Mesothelial cell of epicardium (in vitro differentiated cells): ENCODE data around the gene ASH1L. TPM values are rescaled to one million over a fixed set of nuclear protein-coding genes. Genes with fewer than 3 reads are reported as not detected.
A peak's percentile ranks its signal among the peaks of the same experiment; 100 is the strongest.

Experiments
- DNase-seq, 2 experiments: peaks; one replicate each; pipeline ENCODE4 v3.0.0; 2021; ENCODE audit warnings: low spot score in 2 of 2; ENCODE audit not compliant: unreplicated experiment in 2 of 2
- H3K27ac Mint-ChIP-seq: 2 replicates; pipeline ENCODE4 v1.8.0; 2021; ENCODE audit warnings: mixed read lengths
- H3K27me3 Mint-ChIP-seq: 2 replicates; pipeline ENCODE4 v1.8.0; 2021; ENCODE audit warnings: low read depth, mixed read lengths
- H3K36me3 Mint-ChIP-seq: 2 replicates; pipeline ENCODE4 v1.8.0; 2021; ENCODE audit warnings: mixed read lengths
- H3K4me1 Mint-ChIP-seq: 2 replicates; pipeline ENCODE4 v1.8.0; 2021; ENCODE audit warnings: mixed read lengths
- H3K4me3 Mint-ChIP-seq: 2 replicates; pipeline ENCODE4 v1.8.0; 2021; ENCODE audit warnings: mild to moderate bottlenecking, moderate library complexity, mixed read lengths
- H3K9me3 Mint-ChIP-seq: 2 replicates; pipeline ENCODE4 v1.8.0; 2021; ENCODE audit warnings: mixed read lengths
- CTCF ChIP-seq: fragments of 200-600 bp; sonication (generic); IDR thresholded peaks from one replicate; pipeline ENCODE4 v1.5.0; 2021; ENCODE audit warnings: antibody characterized with exemption; ENCODE audit not compliant: unreplicated experiment
- total RNA-seq: library from RNA; stranded (reverse); gene quantifications from 3 replicates; pipeline ENCODE4 v1.2.1, GENCODE V29; 2021

Gene ASH1L
- total RNA-seq, 1 donor from 2014 or later, result 87.7 TPM

GRCh38 chr1:155324037-155324716 is 238.4 kb downstream of the ASH1L start:
- peak; percentile 89 to 91 for DNase-seq
- no peaks in the 10 kb centered on the region for H3K27me3 Mint-ChIP-seq
- peaks cover 5% of the 10 kb centered on the region for H3K36me3 Mint-ChIP-seq
- peak overlapping the region; percentile 89 for H3K4me3 Mint-ChIP-seq
- H3K27ac Mint-ChIP-seq, result peak overlapping the region; percentile 87
- no peaks in the 10 kb centered on the region for H3K9me3 Mint-ChIP-seq
- H3K4me1 Mint-ChIP-seq, result peaks cover 38% of the 10 kb centered on the region
- no peak for TF ChIP-seq CTCF

GRCh38 chr1:155323729-155324036 is 238.9 kb downstream of the ASH1L start:
- Mint-ChIP-seq H3K36me3 (peaks cover 10% of the 10 kb centered on the region), H3K4me1 (peaks cover 41% of the 10 kb centered on the region), H3K9me3 (no peaks in the 10 kb centered on the region), H3K27ac (peak overlapping the region; percentile 87), H3K4me3 (peak overlapping the region; percentile 89), H3K27me3 (no peaks in the 10 kb centered on the region)
- no peak for TF ChIP-seq CTCF
- DNase-seq, result peak; percentile 60 to 84

GRCh38 chr1:155322953-155323728 is 239.5 kb downstream of the ASH1L start:
- Mint-ChIP-seq H3K4me1 (peaks cover 41% of the 10 kb centered on the region), H3K4me3 (peak overlapping the region; percentile 89), H3K36me3 (peaks cover 10% of the 10 kb centered on the region), H3K9me3 (no peaks in the 10 kb centered on the region), H3K27ac (peak overlapping the region; percentile 66), H3K27me3 (no peaks in the 10 kb centered on the region)
- peak; percentile 88 to 97 for DNase-seq
- TF ChIP-seq CTCF, result peak; percentile 94

- H3K27me3 Mint-ChIP-seq, result no peaks in the 10 kb centered on the region
- H3K4me3 Mint-ChIP-seq, result peak overlapping the region; percentile 89
- peaks cover 7% of the 10 kb centered on the region for H3K36me3 Mint-ChIP-seq
- TF ChIP-seq CTCF, result no peak
- H3K4me1 Mint-ChIP-seq, result peaks cover 39% of the 10 kb centered on the region
- H3K27ac Mint-ChIP-seq, result peak overlapping the region; percentile 73
- DNase-seq, result peak in 1 of 2 experiments; percentile 57
- H3K9me3 Mint-ChIP-seq, result no peaks in the 10 kb centered on the region
These were observed 240.0 kb downstream of the ASH1L start for GRCh38 chr1:155322571-155322952.

GRCh38 chr1:155321639-155322503 is 240.7 kb downstream of the ASH1L start:
- H3K4me3 Mint-ChIP-seq, result peak overlapping the region; percentile 89
- no peaks in the 10 kb centered on the region for H3K27me3 Mint-ChIP-seq
- peaks cover 36% of the 10 kb centered on the region for H3K4me1 Mint-ChIP-seq
- H3K36me3 Mint-ChIP-seq, result peaks cover 7% of the 10 kb centered on the region
- DNase-seq, result no peak
- H3K27ac Mint-ChIP-seq, result peak overlapping the region; percentile 73
- TF ChIP-seq CTCF, result no peak
- H3K9me3 Mint-ChIP-seq, result no peaks in the 10 kb centered on the region
